Epithelial cell of prostate (primary cell): Measurements from ENCODE around the gene CAMK2B.
A peak's percentile ranks its signal among the peaks of the same experiment; 100 is the strongest.

Experiments
- DNase-seq: peaks from one replicate; pipeline ENCODE4 v3.0.0-alpha.2; 2011; ENCODE audit warnings: low read depth, low spot score
- H3K27ac ChIP-seq: fragments of 450-650 bp; 2 replicates; pipeline ENCODE4 v1.5.1; 2017; ENCODE audit warnings: mild to moderate bottlenecking

CAMK2B gene

DNA sequence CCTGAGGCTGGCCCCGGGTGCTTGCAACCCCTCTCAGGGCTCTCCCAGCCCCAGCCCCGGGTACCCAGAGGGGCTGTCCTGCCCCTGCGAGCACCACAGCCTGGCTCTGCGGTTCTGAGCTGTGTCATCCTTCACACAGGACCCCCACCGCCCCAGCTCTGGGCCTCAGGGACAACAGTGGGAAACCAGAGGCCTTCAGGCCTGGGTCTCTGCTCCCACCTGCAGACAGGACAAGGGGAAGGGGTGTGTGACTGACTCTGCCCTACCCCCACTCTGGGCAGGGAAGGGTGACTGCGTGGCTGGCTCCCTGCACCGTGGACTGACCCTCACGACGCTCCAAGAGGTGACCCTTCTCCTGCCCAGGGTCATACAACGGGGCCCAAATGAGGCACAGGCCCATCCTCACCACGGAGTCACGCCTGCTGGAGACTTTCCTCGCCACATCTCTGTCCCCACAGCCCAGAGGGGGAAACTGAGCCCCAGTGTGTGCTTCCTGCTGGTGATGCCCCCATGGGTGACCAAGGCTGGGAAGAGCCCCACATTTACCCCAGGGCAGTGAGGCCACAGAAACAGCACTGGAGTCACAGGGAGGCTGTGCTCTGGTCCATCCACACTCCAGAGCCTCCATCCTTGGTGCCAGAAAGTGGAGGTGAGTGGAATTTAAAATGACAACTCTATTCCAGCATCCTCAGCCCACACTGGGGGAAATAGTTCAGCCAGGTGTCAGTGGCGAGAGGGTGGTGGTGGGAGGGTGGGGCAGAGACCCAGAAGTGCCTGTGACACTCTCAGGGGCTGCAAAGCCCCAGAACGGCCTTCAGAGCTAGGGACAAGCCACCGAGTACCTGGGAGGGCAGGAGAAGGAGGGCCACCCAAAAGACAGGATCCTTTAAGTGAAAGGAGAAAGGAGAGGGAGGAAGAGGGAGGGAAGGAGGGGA lies 13.6 kb downstream of the CAMK2B start:
- no peak overlapping the region for H3K27ac ChIP-seq
- DNase-seq: no peak

DNA sequence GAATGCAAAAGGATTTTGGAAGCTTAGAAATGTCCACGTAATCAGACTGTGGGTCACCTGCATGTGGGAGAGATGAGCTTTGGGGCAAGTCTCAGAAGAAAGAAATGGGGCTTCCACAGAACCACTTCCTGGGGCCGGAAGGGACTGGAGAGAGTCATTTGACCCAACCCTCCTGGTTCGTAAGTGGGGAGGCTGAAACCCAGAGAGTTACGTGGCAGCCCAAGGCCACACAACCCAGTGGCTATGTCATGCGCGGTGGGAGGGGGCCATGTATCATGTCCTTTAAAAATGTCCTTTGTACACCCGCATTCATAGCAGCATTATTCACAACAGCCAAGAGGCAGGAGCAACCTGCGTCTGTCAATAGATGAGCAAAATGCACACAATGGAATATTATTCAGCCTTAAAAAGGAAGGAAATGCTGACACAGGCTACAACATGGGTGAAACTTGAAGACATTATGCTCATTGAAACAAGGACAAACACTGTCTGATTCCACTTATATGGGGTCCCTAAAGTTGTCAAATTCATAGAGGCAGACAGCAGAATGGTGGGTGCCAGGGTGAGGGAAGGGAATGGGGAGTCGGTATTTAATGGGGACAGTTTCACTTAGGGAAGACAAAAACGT lies 15.1 kb downstream of the CAMK2B start:
- no peak for DNase-seq
- H3K27ac ChIP-seq: no peak overlapping the region

DNA sequence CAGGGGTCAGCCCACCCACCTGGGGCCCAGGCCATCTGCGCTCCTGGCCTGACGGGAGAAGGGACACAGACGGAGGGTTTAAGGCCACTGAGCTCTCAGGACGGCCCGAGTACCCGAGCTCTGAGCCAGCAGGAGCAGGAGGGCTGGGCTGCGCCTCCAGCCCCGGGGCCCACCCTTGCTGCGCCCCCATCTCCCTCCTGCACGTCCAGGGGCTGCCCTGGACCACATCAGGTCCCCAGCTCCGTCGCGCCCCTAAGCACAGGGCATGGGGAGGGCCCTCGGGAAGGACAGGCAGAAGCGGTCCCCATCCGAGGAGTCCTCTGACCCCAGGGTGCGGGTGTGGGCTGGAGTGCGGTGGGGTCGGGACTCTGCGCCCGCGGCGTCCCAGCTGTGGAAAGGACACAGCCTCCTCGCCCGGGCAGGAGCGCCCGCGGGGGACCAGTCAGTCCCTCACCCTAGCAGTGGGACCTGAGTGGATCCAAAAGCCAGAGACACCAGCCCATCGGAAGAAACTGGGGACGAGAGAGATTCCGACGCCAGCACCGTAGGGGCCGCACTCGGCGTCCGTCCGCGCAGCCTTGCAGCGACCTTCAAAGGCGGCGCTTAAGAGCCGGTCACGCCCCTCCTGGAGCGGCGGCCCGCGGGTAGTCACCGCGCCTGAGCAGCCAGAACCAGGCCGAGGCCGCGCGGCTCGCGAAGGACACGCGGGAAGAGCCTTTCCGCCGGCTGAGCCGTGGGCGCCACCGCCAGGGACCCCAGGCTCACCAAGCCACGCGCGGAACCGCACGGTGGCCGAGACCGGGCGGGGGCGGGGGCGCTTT lies 15.9 kb downstream of the CAMK2B start:
- H3K27ac ChIP-seq: no peak overlapping the region
- DNase-seq: no peak

DNA sequence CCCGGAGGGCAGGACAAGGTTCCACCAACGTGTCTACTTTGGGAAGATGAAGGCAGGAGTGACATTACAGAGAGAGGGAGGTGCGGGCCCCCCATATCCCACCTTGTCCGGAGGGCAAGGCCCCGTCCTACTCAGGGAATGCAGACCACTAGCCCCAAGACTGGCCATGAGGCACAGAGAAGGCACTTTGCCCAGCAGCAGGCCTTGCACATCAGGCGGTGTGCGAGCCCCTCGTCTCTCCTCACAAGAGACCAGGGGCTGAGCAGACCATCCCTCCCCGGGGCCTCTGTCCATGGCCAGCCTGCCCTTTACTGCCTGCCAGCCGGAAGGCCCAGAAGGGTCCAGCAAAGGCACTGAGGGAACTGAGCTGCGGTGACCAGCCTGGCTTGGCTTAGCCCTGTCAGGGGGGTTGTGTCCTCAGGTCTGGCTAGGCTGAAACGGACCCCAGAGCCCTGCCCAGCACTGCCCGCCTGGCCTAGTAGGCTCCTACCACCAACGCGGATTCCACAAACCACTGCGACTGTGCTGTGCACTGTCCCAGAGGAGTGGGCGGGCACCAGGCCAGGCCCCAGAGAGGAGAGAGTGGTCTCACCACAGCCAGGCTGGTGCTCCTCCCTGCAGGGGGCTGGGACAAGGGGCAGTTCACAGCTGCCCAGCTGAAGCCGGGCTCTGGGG lies 16.7 kb downstream of the CAMK2B start:
- DNase-seq: no peak
- H3K27ac ChIP-seq: peak overlapping the region; percentile 65

DNA sequence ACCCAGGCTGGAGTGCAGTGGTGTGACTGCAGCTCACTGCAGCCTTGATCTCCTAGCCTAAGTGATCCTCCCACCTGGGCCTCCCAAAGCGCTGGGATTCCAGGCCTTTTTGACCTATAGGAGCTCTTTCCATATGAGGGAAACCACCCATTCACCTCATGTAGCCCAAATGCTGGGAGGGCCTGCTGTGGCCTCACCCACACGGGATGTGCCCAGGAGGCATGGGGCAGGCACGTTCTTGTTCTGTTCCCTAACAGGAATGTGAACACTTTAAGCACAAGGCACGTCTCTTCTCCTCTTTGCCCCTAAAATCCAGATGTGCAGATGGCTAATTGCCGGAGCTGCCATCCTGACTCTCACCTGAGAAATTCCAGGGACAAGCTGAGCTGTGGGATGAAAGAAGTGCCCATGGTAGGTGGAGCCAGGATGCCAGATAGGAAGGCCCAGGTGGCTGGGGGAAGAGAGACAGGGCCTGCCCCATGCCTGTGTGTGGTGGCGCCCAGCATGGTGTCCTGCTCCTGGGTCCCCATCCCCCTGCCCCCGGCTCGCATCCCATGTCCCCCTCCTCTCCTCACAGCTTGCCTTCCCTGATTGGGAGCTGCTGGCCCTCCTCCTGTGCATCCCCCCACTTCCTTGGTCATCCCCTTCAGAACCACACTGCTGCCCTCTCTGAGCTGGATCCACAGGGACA lies 17.3 kb downstream of the CAMK2B start:
- peak; percentile 31 for DNase-seq
- H3K27ac ChIP-seq: peak overlapping the region; percentile 65

DNA sequence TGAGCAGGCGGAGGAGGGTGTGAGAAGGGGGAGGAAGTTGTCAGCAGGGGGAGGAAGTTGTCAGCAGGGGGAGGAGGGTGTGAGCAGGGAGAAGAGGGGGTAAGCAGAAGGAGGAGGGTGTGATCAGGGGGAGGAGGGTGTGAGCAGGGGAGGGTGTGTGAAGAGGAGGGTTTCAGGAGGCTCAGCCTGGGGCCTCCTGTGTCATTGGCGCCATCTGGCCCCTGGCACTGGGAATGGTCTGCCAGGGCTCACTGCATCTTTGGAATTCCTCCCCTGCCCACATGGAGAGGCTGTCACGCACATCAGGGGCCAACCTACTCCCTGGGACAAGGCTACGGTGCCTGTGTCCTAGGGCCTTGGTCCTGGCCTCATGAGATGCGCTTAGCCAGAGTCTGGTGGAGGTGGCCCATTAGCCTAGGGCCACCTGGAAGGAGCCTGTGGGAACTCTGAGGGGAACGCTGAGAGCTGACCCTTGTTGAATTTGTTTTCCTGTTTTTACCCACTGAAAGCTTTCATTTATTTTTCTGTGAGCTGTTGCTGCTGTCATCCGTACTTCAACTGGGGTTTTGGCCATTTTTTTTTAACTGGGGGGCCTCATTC lies 18.0 kb downstream of the CAMK2B start:
- peak overlapping the region; percentile 65 for H3K27ac ChIP-seq
- DNase-seq: no peak

DNA sequence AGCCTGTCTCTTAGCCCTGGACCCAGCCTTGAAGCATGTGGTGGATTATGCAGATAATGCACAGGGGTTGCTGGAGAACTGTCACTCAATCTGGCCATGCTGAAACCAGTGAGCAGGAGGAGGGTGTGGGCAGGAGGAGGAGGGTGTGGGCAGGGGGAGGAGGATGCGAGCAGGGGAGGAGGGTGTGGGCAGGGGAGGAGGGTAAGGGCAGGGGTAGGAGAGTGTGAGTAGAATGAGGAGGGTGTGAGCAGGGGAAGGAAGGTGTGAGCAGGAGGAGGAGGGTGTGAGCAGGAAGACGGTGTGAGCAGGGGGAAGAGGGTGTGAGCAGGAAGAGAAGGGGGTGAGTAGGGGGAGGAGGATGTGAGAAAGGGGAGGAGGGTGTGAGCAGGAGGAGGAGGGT lies 18.8 kb downstream of the CAMK2B start:
- no peak for DNase-seq
- no peak overlapping the region for H3K27ac ChIP-seq

DNA sequence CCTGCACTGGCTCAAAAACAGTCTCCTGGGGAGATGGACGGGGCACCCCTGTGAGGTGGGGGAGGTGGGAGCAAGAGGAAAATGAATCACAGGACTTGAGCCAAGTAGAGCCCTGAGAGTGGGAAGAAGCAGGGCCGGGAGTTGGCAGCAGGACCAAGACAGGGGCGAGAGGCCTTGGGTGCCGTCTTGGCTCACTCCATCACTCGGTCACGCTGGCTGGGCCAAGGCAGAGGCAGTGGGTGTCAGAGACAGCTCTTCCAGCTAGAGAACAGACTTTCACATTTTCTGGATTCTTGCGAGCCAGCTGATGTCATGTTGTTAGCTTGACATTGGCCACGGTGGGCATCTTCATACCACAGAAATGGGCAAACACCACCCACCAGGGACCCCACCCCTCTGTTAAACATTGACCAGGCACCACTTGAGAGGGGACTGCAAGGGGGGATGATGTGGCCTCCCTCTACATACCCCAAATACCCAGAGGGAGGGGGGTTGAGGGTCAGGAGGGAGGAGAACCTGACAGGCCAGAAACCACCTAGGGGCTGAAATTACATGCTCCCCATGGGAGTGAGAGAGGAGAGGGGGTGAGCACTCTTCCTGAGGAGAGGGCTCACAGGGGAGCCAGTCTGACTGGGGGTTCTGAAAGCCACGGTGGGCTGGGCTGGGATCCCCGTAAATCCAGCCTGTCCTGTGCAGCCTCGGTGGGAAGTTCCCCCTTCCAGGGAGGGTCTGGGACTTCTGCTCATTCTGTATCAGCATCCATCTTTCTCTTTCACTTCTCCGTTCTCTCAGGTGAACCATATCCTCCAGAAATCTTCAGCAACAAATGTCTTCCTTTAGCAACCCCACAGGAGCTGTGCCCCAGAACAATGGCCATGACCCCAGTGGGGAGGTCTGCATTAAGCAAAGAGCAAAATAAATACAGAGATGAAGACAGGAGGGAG lies 19.6 kb downstream of the CAMK2B start:
- no peak for DNase-seq
- no peak overlapping the region for H3K27ac ChIP-seq

DNA sequence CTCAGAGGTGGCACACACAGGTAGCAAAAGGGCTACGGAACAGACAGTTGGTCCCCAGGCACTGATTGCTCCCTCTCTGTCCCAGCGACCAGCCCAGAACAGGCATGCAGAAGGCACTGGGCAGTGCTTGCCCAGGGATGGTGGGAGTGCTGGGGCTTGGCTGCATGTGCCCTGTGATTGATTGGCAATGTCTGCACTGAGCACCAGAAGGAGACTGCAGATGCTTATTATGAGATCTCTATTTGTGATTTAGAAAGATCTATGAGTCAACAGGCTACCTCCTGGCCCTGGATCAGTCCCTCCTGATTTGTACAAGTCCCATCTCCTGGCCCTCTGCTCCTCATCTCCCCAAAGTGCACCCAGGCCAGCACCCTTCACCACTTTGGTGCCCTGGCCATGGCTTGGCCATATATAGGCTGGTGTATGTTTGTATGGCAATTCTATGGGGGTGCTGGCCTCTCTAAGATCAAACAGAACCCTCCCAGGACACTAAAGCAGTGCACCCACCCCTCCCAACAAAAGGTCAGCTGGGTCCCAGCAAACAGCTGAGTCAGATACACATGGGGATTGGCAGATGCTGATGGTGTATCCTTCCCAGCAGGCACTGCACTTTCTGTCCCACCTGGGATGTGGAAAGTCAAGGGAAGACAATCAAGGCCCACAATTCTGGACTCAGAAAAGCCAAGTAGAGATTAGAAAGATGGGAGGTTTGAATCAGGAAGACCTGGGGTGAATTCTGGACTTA lies 30.9 kb downstream of the CAMK2B start:
- no peak overlapping the region for H3K27ac ChIP-seq
- no peak for DNase-seq

DNA sequence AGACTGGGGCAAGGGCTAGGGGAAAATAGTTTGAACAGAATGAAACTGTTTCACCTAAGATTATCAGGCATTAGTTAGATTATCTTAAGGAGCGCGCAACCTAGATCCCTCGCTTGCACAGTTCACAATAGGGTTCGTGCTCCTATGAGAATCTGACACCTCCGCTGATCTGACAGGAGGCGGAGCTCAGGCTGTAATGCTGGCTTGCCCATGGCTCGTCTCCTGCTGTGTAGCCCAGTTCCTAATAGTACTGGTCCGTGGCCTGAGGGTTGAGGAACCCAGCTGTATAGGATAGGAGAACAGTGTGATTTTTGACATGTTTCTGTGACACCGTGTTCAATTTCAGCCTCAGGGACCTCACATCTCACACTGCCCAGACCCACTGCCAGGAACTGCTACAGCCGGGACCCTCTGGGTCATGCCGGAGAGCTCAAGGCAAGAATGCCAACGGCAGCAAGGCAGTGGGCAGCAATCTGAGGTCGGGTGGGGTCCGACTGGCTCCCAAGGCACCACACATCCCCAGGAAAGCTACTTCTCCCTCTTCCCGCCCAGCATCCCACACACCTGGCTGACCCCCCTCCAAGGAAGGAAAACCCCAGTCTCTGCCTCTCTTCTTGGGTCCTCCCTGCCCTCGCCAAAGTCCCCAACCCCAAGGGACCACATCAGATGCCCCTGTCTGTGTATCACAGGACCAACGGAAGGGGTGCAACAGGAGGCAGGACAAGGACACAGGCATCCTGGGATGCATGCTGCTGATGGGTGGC lies 31.7 kb downstream of the CAMK2B start:
- no peak overlapping the region for H3K27ac ChIP-seq
- no peak for DNase-seq

DNA sequence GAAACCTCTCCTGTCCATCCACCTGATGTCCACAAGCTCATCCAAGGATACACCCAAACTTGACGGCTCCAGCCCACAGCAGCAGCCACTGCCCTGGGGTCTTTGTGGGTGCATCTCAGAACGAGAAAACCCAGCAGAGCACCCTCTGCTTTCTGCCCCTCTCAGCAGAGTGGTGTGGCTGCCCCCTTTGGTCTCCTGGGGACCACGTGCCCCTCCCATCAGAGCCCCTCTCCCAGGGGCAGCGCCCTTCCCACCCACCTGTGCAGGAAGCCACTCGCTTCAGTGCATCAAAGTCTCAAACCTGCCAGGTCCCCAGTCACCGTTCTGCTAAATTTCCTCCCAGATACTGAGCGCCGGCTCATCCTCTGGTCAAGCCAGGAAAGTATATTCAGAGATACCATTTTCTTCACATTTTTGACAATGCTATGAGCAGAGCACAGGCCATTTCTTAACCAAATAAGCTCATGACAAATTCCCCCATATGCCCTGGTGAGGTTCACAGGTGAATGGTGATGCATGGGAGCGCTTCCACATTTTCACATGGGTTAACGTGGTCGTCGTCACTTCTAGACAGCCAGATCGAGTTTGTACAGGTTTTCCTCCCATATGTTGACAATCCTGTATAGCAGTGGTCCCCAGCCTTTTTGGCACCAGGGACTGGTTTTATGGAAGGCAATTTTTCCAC lies 32.4 kb downstream of the CAMK2B start:
- no peak for DNase-seq
- no peak overlapping the region for H3K27ac ChIP-seq

DNA sequence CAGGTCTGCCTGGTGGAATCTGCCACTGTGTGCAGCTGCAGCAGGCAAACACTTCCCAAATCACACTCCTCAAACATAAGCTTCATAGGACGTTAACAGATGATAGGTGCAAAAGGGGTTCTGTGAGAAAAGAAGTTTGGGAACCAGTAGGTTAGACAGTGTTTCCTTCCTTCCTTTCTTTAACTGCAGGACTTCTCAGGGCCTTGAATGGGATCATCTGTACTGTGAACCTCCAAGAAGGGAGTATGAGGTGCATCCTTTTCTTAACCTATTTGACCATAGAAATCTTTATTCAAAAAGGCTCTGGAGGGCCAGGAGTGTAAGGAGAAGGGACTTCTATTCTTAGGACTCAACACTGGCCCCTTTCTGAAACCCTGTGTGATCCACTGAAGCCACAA lies 33.0 kb downstream of the CAMK2B start:
- no peak overlapping the region for H3K27ac ChIP-seq
- DNase-seq: no peak

DNA sequence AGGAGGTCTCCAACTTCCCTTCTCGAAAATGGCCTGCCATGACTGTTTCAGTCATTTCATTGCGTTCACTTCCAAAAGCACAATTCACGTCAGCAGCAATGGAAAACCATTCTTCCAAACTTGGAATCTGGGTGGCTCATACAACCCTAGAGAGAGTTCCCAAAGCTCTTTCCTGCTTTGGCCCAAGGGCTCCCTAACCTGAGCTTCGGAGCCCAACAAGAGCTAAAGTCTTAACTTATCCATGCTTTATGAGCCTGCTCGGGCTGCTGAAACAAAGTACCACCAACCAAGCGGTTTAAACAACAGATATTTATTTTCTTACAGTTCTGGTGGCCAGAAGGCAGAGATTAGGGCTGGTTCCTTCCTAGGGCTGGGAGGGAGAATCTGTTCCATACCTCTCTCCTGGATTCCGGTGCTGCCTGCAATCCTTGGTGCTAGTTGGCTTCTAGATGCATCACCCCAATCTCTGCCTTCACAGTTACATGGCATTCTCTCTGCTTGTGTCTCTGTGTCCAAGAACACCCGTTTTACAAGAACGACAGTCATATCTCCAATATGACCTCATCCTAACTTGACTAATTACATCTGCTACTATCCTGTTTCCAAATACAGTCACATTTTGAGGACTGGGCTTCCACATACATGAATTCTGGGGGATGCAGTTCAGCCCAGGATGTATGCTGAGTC lies 33.5 kb downstream of the CAMK2B start:
- DNase-seq: no peak
- H3K27ac ChIP-seq: no peak overlapping the region

DNA sequence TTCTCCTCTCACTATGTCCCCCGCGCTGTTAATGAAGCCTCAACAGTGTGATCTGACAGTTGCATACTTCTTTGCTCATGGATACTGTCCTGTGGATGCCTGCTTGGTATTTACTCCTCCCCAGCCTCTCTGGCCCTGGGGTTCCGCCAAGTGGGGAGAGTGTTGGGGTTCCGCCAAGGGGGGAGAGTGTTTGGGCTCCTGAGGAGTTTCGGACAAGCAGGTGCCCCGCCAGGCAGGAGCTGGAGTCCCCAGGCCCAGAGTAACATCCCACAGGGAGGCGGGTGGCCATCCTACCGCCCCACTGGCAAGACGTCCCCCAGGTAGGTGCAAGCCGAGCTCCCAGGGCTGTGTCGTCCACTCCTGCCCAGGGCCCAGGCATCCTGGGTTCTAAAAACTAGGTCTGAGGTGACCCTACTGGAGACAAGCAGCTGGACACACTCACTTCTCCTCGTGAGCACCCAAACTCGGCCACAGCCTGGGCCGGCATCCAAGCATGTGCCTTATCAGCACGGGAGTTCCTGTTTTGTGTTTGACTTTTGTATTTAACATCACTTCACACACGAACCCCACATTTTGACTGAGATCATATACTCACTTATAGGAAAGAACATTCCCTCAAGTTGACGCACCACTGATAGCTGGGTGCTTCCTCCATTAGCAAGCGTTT lies 34.2 kb downstream of the CAMK2B start:
- DNase-seq: no peak
- no peak overlapping the region for H3K27ac ChIP-seq

DNA sequence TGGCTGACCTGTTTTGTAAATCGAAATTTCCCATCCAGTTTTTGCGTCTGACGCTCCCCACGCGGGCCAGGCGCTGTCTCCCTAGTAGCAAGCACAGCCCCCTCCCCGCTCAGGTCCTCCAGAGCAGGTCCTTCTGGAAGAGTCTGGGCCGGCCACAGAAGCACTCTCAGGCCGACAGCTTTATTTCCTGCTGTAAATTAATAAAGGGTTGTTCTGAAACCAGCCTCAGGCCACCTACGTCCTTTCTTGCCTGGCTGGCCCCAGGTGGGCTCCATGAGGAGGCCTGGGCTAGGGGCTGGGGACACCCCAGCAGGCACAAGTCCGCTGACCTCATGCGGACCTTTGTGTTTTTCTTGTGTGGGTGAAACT lies 35.2 kb downstream of the CAMK2B start:
- DNase-seq: no peak

More for the DNA sequence above, 35.2 kb downstream of the CAMK2B start:
- H3K27ac ChIP-seq: no peak overlapping the region
